Neural cell (in vitro differentiated cells): ENCODE results near the gene PROM2.

Experiments
- CTCF ChIP-seq: fragments of 450-650 bp; IDR thresholded peaks from 2 replicates; pipeline ENCODE4 v1.5.1; 2014; ENCODE audit warnings: antibody characterized with exemption, mild to moderate bottlenecking, moderate library complexity; ENCODE audit not compliant: poor library complexity, severe bottlenecking
- EP300 ChIP-seq: fragments of 450-650 bp; conservative IDR thresholded peaks from 2 replicates; pipeline ENCODE4 v1.6.1; 2014; ENCODE audit warnings: antibody characterized with exemption, mild to moderate bottlenecking, moderate library complexity; ENCODE audit not compliant: poor library complexity, severe bottlenecking
- EZH2 ChIP-seq: fragments of 200-600, 300-800 bp; shearing (Covaris generic), sonication (generic); IDR thresholded peaks from 2 replicates; pipeline ENCODE4 v1.6.1; 2014; ENCODE audit warnings: antibody characterized with exemption, low read length, borderline replicate concordance, mild to moderate bottlenecking; ENCODE audit not compliant: insufficient read depth, poor library complexity, severe bottlenecking
- POLR2AphosphoS5 ChIP-seq: IDR thresholded peaks from 2 replicates; pipeline ENCODE4 v1.6.1; 2012
- RAD21 ChIP-seq: fragments of 450-650 bp; conservative IDR thresholded peaks from 2 replicates; pipeline ENCODE4 v1.6.1; 2014; ENCODE audit warnings: antibody characterized with exemption, mild to moderate bottlenecking, moderate library complexity
- REST ChIP-seq: IDR thresholded peaks from 2 replicates; pipeline ENCODE4 v1.6.1; 2012; ENCODE audit warnings: borderline replicate concordance
- SMC3 ChIP-seq: fragments of 450-650 bp; conservative IDR thresholded peaks from 2 replicates; pipeline ENCODE4 v1.6.1; 2014; ENCODE audit warnings: antibody characterized with exemption, mild to moderate bottlenecking, moderate library complexity; ENCODE audit not compliant: poor library complexity
- TAF1 ChIP-seq: IDR thresholded peaks from 2 replicates; pipeline ENCODE4 v1.6.1; 2012; ENCODE audit warnings: low read depth

- no peak for TF ChIP-seq CTCF
- TF ChIP-seq EZH2: no peak
- no peak for TF ChIP-seq EP300
- no peak for TF ChIP-seq POLR2AphosphoS5
- TF ChIP-seq SMC3: no peak
- TF ChIP-seq RAD21: no peak
- TF ChIP-seq REST: no peak
- no peak for TF ChIP-seq TAF1
Observed at GRCh38 chr2:95225658-95226057, 48.6 kb upstream of the PROM2 start.
